ENCODE measurements around the gene DNAJB5. TPM values are rescaled to one million over a fixed set of nuclear protein-coding genes. Genes with fewer than 3 reads are reported as not detected.

The DNAJB5 gene
- total and polyA plus RNA-seq, 2 donors, result 4.1 to 13.4 TPM

Other genes with a start within 250 kb of the DNAJB5 start
- 0.28 TPM for gene PHF24, start 31.5 kb upstream of the DNAJB5 start, total RNA-seq
- 0.37 TPM for gene PHF24, start 31.5 kb upstream of the DNAJB5 start, polyA plus RNA-seq
- 227 TPM for gene VCP, start 82.9 kb downstream of the DNAJB5 start, total RNA-seq
- gene VCP, start 82.9 kb downstream of the DNAJB5 start, polyA plus RNA-seq, result 71.1 TPM
- 35.2 TPM for gene FANCG, start 90.2 kb downstream of the DNAJB5 start, total RNA-seq
- gene FANCG, start 90.2 kb downstream of the DNAJB5 start, polyA plus RNA-seq, result 33.7 TPM
- gene PIGO, start 106.8 kb downstream of the DNAJB5 start, total RNA-seq, result 12.9 TPM
- gene PIGO, start 106.8 kb downstream of the DNAJB5 start, polyA plus RNA-seq, result 18.2 TPM
- 118 TPM for gene STOML2, start 113.4 kb downstream of the DNAJB5 start, total RNA-seq
- gene STOML2, start 113.4 kb downstream of the DNAJB5 start, polyA plus RNA-seq, result 58.0 TPM
- gene ATOSB, start 126.1 kb downstream of the DNAJB5 start, total RNA-seq, result 4.9 TPM
- 16.1 TPM for gene ATOSB, start 126.1 kb downstream of the DNAJB5 start, polyA plus RNA-seq
- 3.5 TPM for gene UNC13B, start 172.3 kb downstream of the DNAJB5 start, total RNA-seq
- 6.9 TPM for gene UNC13B, start 172.3 kb downstream of the DNAJB5 start, polyA plus RNA-seq